OCI-LY7 (cell line): Measurements from ENCODE around the gene KIAA0232. TPM values are rescaled to one million over a fixed set of nuclear protein-coding genes. Genes with fewer than 3 reads are reported as not detected.

Experiments used
- BruUV-seq: library from RNA; stranded (reverse); fragments of 400-500 nt; replicated peaks from 2 replicates; lab custom pipeline; 2021; lab: Mats Ljungman, UMichigan
- CTCF ChIA-PET: fragments of 300-600 bp; sonication (Branson Sonifier 250); formaldehyde crosslinking; loops from one replicate; lab custom pipeline; 2022; ENCODE audit warnings: antibody characterized with exemption; ENCODE audit not compliant: unreplicated experiment; lab: Charles Lee
- POLR2A ChIA-PET: fragments of 300-600 bp; sonication (Branson Sonifier 250); formaldehyde crosslinking; loops from one replicate; lab custom pipeline; 2022; ENCODE audit warnings: antibody characterized with exemption; lab: Charles Lee
- DNase-seq: peaks from one replicate; pipeline ENCODE4 v3.0.0-alpha.2; 2015; ENCODE audit warnings: low spot score
- H2AFZ ChIP-seq: fragments of 200-600 bp; sonication (generic), shearing (Covaris generic); 2 replicates; pipeline ENCODE4 v1.6.1; 2014; ENCODE audit warnings: mild to moderate bottlenecking, antibody characterized with exemption, low read length, moderate library complexity
- H3K27ac ChIP-seq: fragments of 200-600 bp; sonication (generic); 2 replicates; pipeline ENCODE4 v1.5.1; 2014; ENCODE audit warnings: mixed run types, low read depth, mild to moderate bottlenecking, moderate library complexity, low read length, inconsistent platforms; ENCODE audit not compliant: poor library complexity, severe bottlenecking
- H3K36me3 ChIP-seq: fragments of 200-600 bp; sonication (generic); 2 replicates; pipeline ENCODE4 v1.6.1; 2014; ENCODE audit warnings: mild to moderate bottlenecking, antibody characterized with exemption, low read length, moderate library complexity, mixed read lengths; ENCODE audit not compliant: insufficient read depth
- H3K4me1 ChIP-seq: fragments of 200-600 bp; sonication (generic); 2 replicates; pipeline ENCODE4 v1.5.1; 2014; ENCODE audit warnings: mild to moderate bottlenecking, low read length; ENCODE audit not compliant: insufficient read depth, poor library complexity, severe bottlenecking
- H3K4me2 ChIP-seq: fragments of 200-600 bp; sonication (generic); 2 replicates; pipeline ENCODE4 v1.6.1; 2014; ENCODE audit warnings: mild to moderate bottlenecking, low read length
- H3K4me3 ChIP-seq: fragments of 200-600 bp; sonication (generic); 2 replicates; pipeline ENCODE4 v1.5.1; 2014; ENCODE audit warnings: mild to moderate bottlenecking, low read depth, low read length; ENCODE audit not compliant: poor library complexity, severe bottlenecking
- H3K79me2 ChIP-seq: fragments of 200-600 bp; sonication (generic); 2 replicates; pipeline ENCODE4 v1.6.1; 2016; ENCODE audit warnings: low read depth, mild to moderate bottlenecking, low read length, moderate library complexity, mixed read lengths; ENCODE audit not compliant: insufficient read depth
- H3K9me2 ChIP-seq: fragments of 200-600 bp; sonication (generic); 2 replicates; pipeline ENCODE4 v1.6.1; 2016; ENCODE audit warnings: mild to moderate bottlenecking, low read length, mixed read lengths; ENCODE audit not compliant: insufficient read depth
- H3K9me3 ChIP-seq: fragments of 200-600 bp; sonication (generic); 2 replicates; pipeline ENCODE4 v1.6.1; 2014; ENCODE audit warnings: mild to moderate bottlenecking, mixed run types, low read length, mixed read lengths
- H4K20me1 ChIP-seq: fragments of 200-600 bp; sonication (generic); 2 replicates; pipeline ENCODE4 v1.6.1; 2014; ENCODE audit warnings: mild to moderate bottlenecking, antibody characterized with exemption, low read length, moderate library complexity, mixed read lengths; ENCODE audit not compliant: insufficient read depth
- EZH2phosphoT487 ChIP-seq: fragments of 200-600 bp; sonication (generic); IDR thresholded peaks from 2 replicates; pipeline ENCODE4 v1.6.1; 2018; ENCODE audit warnings: low read depth, borderline replicate concordance, mild to moderate bottlenecking, mixed run types, antibody characterized with exemption, low read length, moderate library complexity, mixed read lengths
- intact Hi-C: fragments of 100-400 bp; cut with micrococcal nuclease; formaldehyde crosslinking; loops from one replicate; pipeline ENCODE4 v1.10.0; 2022; ENCODE audit not compliant: unreplicated experiment
- total RNA-seq, 2 experiments: library from RNA; depleted of rRNA in 1 of 2; stranded (reverse); fragments of >200 nt in 1 of 2; shearing (Covaris generic) in 1 of 2; gene quantifications; 2 replicates each; pipeline ENCODE4 v1.2.3, GENCODE V29; 2014 to 2022
- TF ChIP-seq, protein P1 (sequence below): fragments of 200-600 bp; sonication (generic); conservative IDR thresholded peaks from 2 replicates; pipeline ENCODE4 v1.5.1; 2014; ENCODE audit warnings: mild to moderate bottlenecking, antibody characterized with exemption, low read length, moderate library complexity, mixed read lengths

The KIAA0232 gene
- total RNA-seq, 2 experiments from 2014 or later = 7.5 to 13.5 TPM

DNA sequence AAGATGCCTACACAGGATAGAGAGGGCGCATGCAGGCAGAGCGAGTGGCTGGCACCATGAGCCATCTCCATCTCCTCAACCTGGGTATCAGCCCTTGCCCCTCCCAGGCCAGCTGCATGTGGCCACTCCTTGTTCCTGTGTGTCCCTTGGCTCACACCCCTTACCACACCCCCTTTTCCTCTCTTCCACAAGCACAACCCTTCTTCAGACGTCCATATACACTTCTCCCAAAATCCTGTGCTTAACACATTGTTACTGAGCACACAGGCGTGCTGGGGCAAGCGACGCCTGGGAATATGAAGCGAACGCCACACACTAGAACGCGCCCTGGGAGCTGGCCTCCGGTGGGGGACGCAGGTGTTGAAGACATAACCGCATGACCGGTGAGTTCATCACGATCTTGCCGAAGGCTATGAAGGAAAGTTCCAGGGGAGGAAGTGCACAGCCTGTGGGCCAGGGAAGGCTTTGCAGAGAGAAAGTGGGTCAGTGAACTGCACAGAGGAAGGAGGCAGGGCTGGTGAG, 19.1 kb upstream of the KIAA0232 start:
- TF ChIP-seq EZH2phosphoT487 = no peak
- TF ChIP-seq, protein P1, sequence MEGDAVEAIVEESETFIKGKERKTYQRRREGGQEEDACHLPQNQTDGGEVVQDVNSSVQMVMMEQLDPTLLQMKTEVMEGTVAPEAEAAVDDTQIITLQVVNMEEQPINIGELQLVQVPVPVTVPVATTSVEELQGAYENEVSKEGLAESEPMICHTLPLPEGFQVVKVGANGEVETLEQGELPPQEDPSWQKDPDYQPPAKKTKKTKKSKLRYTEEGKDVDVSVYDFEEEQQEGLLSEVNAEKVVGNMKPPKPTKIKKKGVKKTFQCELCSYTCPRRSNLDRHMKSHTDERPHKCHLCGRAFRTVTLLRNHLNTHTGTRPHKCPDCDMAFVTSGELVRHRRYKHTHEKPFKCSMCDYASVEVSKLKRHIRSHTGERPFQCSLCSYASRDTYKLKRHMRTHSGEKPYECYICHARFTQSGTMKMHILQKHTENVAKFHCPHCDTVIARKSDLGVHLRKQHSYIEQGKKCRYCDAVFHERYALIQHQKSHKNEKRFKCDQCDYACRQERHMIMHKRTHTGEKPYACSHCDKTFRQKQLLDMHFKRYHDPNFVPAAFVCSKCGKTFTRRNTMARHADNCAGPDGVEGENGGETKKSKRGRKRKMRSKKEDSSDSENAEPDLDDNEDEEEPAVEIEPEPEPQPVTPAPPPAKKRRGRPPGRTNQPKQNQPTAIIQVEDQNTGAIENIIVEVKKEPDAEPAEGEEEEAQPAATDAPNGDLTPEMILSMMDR = no peak
- intact Hi-C loops = no loop called here
- Histone ChIP-seq H3K4me2 (no peak overlapping the region), H4K20me1 (no peaks in the 10 kb centered on the region), H3K9me2 (no peaks in the 10 kb centered on the region), H3K4me1 (no peaks in the 10 kb centered on the region), H3K36me3 (no peaks in the 10 kb centered on the region), H2AFZ (no peak overlapping the region), H3K27ac (no peak overlapping the region), H3K4me3 (no peak overlapping the region), H3K9me3 (no peaks in the 10 kb centered on the region), H3K79me2 (no peaks in the 10 kb centered on the region)
- ChIA-PET POLR2A (no interaction called here), CTCF (no interaction called here)
- BruUV-seq = no TSS peak
- no peak for DNase-seq

DNA sequence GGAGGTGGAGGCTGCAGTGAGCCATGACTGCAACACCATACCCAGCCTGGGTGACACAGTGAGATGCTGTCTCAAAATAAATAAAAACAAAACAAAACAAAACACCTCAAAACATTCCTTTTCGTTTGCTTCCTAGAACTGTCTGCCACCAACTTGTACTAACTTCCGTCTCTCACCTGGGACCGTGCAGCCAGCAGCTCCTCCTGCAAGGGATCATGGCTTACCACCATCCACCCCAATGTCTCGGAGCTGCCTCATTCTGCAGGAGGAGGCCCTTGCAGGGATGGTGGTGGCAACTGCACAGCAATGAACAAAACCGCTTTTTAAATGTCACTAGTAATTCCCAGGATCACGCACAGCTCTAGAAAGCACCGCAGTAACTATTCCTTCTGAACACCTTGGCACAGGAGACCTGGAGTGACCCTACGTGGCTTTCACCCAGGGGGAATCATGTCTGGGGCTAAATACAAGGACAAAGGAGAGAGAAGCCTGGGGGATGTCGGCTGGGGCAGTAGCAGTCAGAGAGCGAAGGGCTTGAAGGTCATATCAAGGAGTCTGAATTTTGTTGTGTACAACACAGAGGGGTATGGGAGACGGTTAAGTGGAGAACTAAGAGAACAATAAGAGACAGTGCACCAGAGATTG, 17.4 kb upstream of the KIAA0232 start:
- Histone ChIP-seq H2AFZ (no peak overlapping the region), H3K9me2 (no peaks in the 10 kb centered on the region), H3K36me3 (no peaks in the 10 kb centered on the region), H3K9me3 (no peaks in the 10 kb centered on the region), H3K27ac (no peak overlapping the region), H3K4me2 (no peak overlapping the region), H3K4me3 (no peak overlapping the region), H3K79me2 (no peaks in the 10 kb centered on the region), H4K20me1 (no peaks in the 10 kb centered on the region), H3K4me1 (no peaks in the 10 kb centered on the region)
- POLR2A ChIA-PET = no interaction called here
- no TSS peak for BruUV-seq
- TF ChIP-seq EZH2phosphoT487 = no peak
- TF ChIP-seq, protein P1 = no peak
- intact Hi-C loops = no loop called here
- CTCF ChIA-PET = no interaction called here
- DNase-seq = no peak

DNA sequence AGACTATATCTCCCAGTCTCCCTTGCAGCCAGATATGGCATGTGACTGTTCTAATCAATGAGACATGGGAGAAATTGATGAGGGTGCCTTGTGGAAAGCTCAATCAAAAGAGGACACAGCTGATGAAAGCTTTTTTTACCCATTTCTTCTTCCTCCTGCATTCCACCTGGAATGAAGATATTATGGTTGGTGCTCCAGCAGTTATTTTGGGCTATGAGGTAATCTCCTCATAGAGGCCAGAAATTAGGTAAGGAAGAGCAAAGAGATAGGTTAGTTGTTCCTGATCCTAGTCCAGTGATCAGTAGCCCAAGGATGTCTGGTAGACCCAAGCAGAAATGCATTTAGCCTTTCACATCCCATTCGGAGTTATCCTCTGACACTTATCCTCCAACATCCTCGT, 16.8 kb upstream of the KIAA0232 start:
- no peak overlapping the region for H3K27ac ChIP-seq
- intact Hi-C loops = no loop called here
- ChIA-PET POLR2A (no interaction called here), CTCF (no interaction called here)
- no peak for DNase-seq
- BruUV-seq = no TSS peak
- no peaks in the 10 kb centered on the region for H4K20me1 ChIP-seq
- H3K4me1 ChIP-seq = no peaks in the 10 kb centered on the region
- no peak overlapping the region for H3K4me2 ChIP-seq
- TF ChIP-seq EZH2phosphoT487 = no peak
- TF ChIP-seq, protein P1 = no peak
- H3K36me3 ChIP-seq = no peaks in the 10 kb centered on the region
- no peaks in the 10 kb centered on the region for H3K9me3 ChIP-seq
- no peak overlapping the region for H3K4me3 ChIP-seq
- no peaks in the 10 kb centered on the region for H3K79me2 ChIP-seq
- H3K9me2 ChIP-seq = no peaks in the 10 kb centered on the region
- H2AFZ ChIP-seq = no peak overlapping the region
